ENCODE data around the gene AOPEP. TPM values are rescaled to one million over a fixed set of nuclear protein-coding genes. Genes with fewer than 3 reads are reported as not detected.

Gene AOPEP
- total and polyA plus RNA-seq, 10 donors, result 14.8 to 86.1 (median 51.3) TPM

GRCh38 chr9:94913550-94913949, 187.1 kb downstream of the AOPEP start:
- Histone ChIP-seq H3K9me3 (no peaks in the 10 kb centered on the region), H3K27ac (no peak overlapping the region), H3K36me3 (no peaks in the 10 kb centered on the region), H3K4me3 (no peak overlapping the region), H3K27me3 (replicated peaks in 1 of 7) (no peaks in the 10 kb centered on the region), H3K4me1 (no peaks in the 10 kb centered on the region)
- intact Hi-C loops (cut with DNase I; ENCODE audit: low total_unique reads), result no loop called here
- DNase-seq, result no peak
- no peak for TF ChIP-seq CTCF (IDR thresholded peaks at IDR 0.05 in 8 of 11, conservative IDR thresholded peaks at IDR 0.05 in 3 of 11)
- TF ChIP-seq POLR2AphosphoS5 (IDR thresholded peaks at IDR 0.05), result no peak
- TF ChIP-seq POLR2A (IDR thresholded peaks at IDR 0.05), result no peak
- 89 to 97% (median 95%) methylated on average over 4 of the region's 4 CpGs for WGBS, 5 donors

- DNase-seq, result no peak
- no peak overlapping the region for H3K4me3 ChIP-seq
- intact Hi-C loops (cut with DNase I; ENCODE audit: low total_unique reads), result no loop called here
- H3K27me3 ChIP-seq (replicated peaks in 1 of 7), result no peaks in the 10 kb centered on the region
- H3K4me1 ChIP-seq, result peaks cover 0 to 13% (median 0%) of the 10 kb centered on the region in 6 donors
- no peak overlapping the region for H3K27ac ChIP-seq
- whole genome bisulfite sequencing, 5 donors, result 93 to 97% (median 95%) methylated on average over 17 of the region's 17 CpGs
- TF ChIP-seq CTCF (IDR thresholded peaks at IDR 0.05 in 8 of 11, conservative IDR thresholded peaks at IDR 0.05 in 3 of 11) (no peak), POLR2AphosphoS5 (IDR thresholded peaks at IDR 0.05) (no peak), POLR2A (IDR thresholded peaks at IDR 0.05) (no peak)
- no peaks in the 10 kb centered on the region for H3K36me3 ChIP-seq
- H3K9me3 ChIP-seq, result no peaks in the 10 kb centered on the region
These were observed 189.3 kb downstream of the AOPEP start for GRCh38 chr9:94915476-94916450.

GRCh38 chr9:94916956-94917355, 190.5 kb downstream of the AOPEP start:
- 86 to 95% (median 94%) methylated on average over 4 to 6 of the region's 6 CpGs for WGBS, 5 donors
- intact Hi-C loops (cut with DNase I; ENCODE audit: low total_unique reads), result no loop called here

More at GRCh38 chr9:94916956-94917355, 190.5 kb downstream of the AOPEP start:
- Histone ChIP-seq H3K9me3 (no peaks in the 10 kb centered on the region), H3K36me3 (no peaks in the 10 kb centered on the region), H3K27me3 (replicated peaks in 1 of 7) (no peaks in the 10 kb centered on the region), H3K4me3 (no peak overlapping the region), H3K4me1 (peaks cover 0 to 25% (median 6%) of the 10 kb centered on the region in 6 donors), H3K27ac (no peak overlapping the region)
- DNase-seq, result no peak
- TF ChIP-seq CTCF (IDR thresholded peaks at IDR 0.05 in 8 of 11, conservative IDR thresholded peaks at IDR 0.05 in 3 of 11) (no peak), POLR2AphosphoS5 (IDR thresholded peaks at IDR 0.05) (no peak), POLR2A (IDR thresholded peaks at IDR 0.05) (no peak)

Measured in spleen (tissue), 11 donors.